Ecto neural progenitor cell (in vitro differentiated cells): ENCODE results near the gene PTPRJ.

Experiments
- DNase-seq: peaks from one replicate; pipeline ENCODE4 v3.0.0-alpha.2; 2018; ENCODE audit warnings: low spot score

PTPRJ gene

GRCh38 chr11:47967577-47968525 is 12.5 kb upstream of the PTPRJ start:
- DNase-seq = no peak

GRCh38 chr11:47969401-47969800 is 11.0 kb upstream of the PTPRJ start:
- DNase-seq = no peak

DNA sequence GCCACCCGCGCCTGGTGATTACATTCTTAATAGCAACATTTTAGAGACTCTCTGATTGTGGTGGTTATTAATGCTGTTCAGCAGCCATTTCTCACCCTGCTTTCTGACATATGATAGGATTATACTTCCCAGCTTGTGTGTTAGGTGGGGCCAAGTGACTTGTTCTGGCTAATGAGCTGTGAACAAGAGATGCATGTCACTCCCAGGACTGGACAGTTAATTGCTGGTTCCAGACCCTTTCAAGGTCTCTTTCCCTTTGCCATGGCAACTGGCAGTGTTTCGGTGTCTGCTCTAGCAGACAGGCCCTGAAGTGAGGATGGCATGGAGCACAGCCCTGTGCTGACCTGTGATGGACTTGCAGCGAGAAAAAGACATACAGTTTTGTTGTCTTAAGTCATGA is 8.9 kb upstream of the PTPRJ start:
- DNase-seq = no peak

- DNase-seq = no peak
These were observed 7.2 kb upstream of the PTPRJ start for GRCh38 chr11:47973173-47973572.

DNA sequence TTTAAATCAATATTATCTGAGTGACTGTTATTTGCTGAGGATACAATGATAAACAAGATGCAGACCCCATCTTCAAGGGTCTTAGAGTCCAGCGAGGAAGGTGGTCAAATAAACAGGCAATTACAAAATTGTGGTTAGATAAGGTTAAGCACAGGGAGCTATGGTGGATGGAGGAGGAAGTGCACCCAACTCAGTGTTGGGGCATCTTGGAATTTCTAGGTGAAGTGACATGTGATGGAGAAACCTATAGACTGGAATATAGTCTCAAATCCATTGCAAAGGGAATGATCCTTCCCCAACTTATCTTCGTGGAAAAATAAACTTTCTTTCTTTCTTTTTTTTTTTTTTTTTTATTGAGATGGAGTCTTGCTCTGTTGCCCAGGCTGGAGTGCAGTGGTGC is 3.4 kb upstream of the PTPRJ start:
- DNase-seq = no peak

DNA sequence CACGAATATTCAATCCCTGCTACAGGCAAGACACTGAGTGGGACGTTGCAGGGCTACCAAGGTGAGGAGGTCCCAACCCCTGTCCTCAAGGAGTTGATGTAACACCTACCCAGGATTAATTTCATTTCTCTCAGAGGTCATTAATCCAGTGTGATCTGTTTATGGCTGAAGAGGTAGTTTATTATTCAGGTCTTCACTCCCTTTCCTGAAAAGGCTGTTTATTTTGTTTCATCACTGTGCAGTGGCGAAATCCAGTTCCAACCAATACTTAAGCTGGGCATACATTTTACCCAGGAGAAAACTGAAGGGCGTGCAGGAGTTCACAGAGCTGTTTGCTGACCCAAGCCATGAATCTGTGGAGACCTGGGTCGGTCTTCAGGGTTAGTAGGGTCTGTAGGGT is 2.7 kb upstream of the PTPRJ start:
- no peak for DNase-seq

- no peak for DNase-seq
These were observed 826 bp upstream of the PTPRJ start for GRCh38 chr11:47979378-47980087.

- DNase-seq = peak; percentile 82
These were observed 705 bp downstream of the PTPRJ start for GRCh38 chr11:47980907-47981621.

GRCh38 chr11:47981667-47982404 is 1.5 kb downstream of the PTPRJ start:
- no peak for DNase-seq

GRCh38 chr11:47982616-47983015 is 2.3 kb downstream of the PTPRJ start:
- no peak for DNase-seq

DNA sequence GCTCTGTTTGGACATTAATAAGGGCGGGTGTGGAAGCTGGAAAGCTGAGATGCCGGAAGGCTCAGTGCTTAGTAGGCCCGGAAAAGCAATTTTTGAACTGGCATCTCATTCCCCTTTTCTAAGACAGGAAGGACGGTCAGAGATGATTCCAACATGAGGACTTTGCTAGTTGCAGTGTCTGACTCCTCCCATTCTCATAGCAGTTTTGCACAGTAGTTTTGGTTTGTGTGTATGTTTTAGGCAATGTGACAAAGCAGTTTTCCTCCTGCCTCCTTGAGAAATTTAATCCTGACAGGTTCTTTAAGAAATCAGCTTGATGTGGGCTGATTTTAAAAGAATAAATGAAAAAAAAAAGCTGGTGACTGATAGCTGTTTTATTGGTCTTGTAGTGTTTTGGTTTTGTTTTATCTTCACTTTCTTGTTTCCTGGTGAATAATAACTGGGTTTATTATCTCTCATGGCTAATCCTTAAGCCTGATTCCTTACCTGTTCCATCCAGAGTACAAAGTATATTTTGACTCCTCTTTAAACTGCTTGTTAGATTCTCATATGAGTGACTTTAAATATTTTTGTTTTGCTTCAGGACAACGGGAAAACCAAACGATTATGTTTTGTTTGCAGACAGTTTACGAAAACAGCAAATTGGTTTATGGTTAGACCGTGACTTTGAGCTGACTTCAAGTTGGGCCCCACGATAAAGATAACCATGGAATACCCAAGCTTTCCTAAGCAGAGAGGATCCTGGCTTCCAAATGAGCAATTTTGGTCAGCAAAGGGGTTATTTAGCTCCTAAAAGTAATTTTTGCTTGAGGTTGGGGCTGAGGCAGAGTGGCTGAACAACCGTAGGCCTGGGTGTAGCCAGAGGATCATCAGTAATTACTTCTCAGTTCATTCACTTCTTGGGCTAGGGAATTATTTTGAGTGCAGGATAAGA is 3.4 kb downstream of the PTPRJ start:
- no peak for DNase-seq

- DNase-seq = no peak
These were observed 5.9 kb downstream of the PTPRJ start for GRCh38 chr11:47986219-47986618.

- no peak for DNase-seq
These were observed 6.4 kb downstream of the PTPRJ start for GRCh38 chr11:47986742-47987141.

DNA sequence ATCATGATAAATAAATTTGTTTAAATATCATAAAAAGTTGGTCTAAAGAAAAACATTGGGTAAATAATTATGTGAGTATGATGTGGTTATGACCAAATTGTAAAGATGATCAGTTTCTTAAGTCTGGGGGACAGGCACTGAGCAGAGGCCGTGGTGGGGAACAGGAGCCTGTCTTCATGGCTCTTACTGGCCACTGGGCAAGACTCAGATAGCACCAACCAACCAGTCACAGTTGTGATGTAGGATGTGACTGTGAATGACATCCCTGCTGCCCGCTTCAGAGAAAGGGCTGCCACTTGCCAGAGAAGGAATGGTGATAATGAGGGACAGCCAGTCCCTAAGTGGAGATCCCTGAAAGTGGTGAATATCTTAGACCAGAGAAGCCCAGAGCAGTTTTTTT is 7.0 kb downstream of the PTPRJ start:
- no peak for DNase-seq

DNA sequence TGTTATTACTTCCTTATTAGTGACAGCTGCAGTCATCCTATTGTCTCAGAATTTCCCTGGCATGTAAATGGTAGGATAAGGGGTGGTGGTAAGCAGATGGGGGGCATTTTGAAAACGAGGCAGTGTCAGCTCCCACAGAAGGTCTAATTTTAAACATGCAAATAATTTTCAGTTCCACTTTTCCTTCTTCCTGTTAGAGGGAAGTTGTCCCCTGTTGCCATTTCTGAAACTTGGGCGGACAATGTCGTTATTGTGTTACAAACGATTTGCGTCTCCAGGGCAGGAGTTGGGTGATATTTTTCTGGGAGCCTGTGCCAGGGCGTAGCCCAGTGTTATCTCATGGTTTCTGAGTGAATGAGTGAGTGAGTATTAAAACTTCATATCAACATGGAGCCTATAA is 7.4 kb downstream of the PTPRJ start:
- DNase-seq = no peak

DNA sequence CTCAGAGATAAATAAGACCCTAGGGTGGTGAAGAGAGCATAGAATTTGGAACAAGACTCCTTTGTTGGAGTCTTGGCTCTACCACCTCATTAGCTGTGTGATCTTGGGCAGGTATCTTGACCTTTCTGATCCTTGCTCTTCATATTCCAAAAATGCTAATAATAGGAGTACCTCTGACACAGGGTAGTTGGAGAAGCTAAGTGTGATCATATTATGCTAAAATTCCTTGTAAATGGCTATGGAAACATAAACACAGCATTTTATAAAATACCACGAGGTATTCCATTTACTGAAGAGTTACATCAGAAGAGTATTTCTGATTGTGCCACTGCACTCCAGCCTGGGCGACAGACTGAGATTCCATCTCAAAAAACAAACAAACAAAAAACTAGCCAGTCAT is 9.4 kb downstream of the PTPRJ start:
- DNase-seq = no peak

- DNase-seq = no peak
These were observed 11.0 kb downstream of the PTPRJ start for GRCh38 chr11:47991266-47991830.

DNA sequence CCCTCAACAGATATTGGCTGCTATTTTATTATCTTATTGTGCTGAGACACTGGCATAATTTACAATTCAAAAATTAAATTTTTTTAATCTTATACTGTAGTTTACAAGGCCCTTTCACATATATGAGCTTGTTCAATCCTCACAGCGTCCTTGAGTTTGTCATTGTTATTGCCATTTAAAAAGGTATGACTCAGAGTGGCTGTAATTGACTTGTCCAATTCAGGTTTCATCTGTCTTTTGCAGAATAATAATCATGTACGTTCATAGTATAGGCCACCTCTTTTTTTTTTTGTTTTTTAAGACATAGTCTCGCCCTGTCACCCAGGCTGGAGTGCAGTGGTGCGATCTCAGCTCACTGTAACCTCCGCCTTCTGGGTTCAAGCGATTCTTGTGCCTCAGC is 11.5 kb downstream of the PTPRJ start:
- DNase-seq = no peak

DNA sequence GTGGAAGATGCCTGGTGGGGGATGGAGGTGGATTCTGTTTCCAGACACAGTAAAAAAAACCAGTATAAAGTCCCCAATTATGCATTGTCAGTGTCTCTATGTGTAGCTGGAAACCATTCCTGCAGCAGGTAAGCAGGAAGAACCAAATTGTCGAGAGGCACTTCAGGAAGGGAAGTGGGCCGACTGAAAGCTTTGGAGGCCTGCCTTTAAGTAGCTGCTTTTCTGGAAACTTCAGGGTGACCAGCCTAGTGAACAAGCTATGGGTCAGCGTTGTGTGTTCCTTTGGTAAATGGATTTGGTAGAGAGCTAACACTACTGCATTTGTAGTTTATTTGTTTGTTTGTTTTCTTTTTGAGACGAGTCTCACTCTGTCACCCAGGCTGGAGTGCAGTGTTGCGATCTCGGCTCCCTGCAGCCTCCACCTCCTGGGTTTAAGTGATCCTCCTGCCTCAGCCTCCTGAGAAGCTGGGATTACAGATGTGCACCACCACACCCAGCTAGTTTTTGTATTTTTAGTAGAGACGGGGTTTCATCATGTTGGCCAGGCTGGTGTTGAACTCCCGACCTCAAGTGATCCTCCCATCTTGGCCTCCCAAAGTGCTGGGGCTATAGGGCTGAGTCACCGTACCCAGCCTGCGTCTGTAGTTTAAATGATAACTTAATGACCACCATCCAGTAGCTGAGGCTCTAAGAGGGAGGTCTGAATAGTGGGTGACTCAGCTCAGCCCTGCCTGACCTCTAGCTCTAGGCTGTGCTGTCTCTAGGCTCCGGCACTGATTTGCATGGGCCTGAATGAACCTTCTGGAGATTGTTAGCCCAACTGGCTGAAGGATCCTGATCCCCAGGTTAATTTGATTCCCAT is 12.8 kb downstream of the PTPRJ start:
- no peak for DNase-seq

DNA sequence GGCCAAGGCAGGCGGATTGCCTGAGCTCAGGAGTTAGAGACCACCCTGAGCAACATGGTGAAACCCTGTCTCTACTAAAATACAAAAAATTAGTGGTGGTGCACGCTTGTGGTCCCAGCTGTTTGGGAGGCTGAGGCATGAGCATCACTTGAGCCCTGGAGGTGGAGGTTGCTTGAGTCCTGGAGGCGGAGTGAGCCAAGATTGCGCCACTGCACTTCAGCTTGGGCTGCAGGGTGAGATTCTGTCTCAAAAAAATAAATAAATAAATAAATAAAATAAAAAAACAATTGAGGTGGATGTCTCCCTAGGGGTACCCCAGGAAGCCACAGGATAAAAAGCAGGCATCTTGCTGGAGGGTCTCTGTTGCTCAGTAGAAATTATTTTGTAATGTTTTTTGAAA is 14.1 kb downstream of the PTPRJ start:
- no peak for DNase-seq
